H9 (cell line): Measurements from ENCODE around the gene CD247. TPM values are rescaled to one million over a fixed set of nuclear protein-coding genes. Genes with fewer than 3 reads are reported as not detected.

ENCODE experiments used
- DNase-seq: peaks from one replicate; pipeline ENCODE4 v3.0.0-alpha.2; 2017
- H2AFZ ChIP-seq: one replicate; pipeline ENCODE4 v1.6.1; 2013; ENCODE audit warnings: mild to moderate bottlenecking, low read length, control low read depth, moderate library complexity
- H2AK5ac ChIP-seq: 2 replicates; pipeline ENCODE4 v1.6.1; 2013; ENCODE audit warnings: low read length, control low read depth, mixed read lengths; ENCODE audit not compliant: insufficient read length
- H2BK120ac ChIP-seq: one replicate; pipeline ENCODE4 v1.6.1; 2013; ENCODE audit warnings: low read depth, mild to moderate bottlenecking, low read length, control low read depth, inconsistent platforms; ENCODE audit not compliant: poor library complexity, severe bottlenecking
- H2BK12ac ChIP-seq: 2 replicates; pipeline ENCODE4 v1.6.1; 2013; ENCODE audit warnings: low read length, control low read depth, mixed read lengths, low read depth; ENCODE audit not compliant: insufficient read length
- H2BK15ac ChIP-seq: 2 replicates; pipeline ENCODE4 v1.6.1; 2013; ENCODE audit warnings: low read depth, low read length, control low read depth
- H2BK20ac ChIP-seq: one replicate; pipeline ENCODE4 v1.6.1; 2013; ENCODE audit warnings: low read depth, mild to moderate bottlenecking, low read length, control low read depth, inconsistent platforms; ENCODE audit not compliant: poor library complexity, severe bottlenecking
- H2BK5ac ChIP-seq: 2 replicates; pipeline ENCODE4 v1.6.1; 2013; ENCODE audit warnings: low read length, control low read depth, mixed read lengths; ENCODE audit not compliant: insufficient read length
- H3K14ac ChIP-seq: 2 replicates; pipeline ENCODE4 v1.6.1; 2013; ENCODE audit warnings: low read length, control low read depth; ENCODE audit not compliant: insufficient read depth
- H3K18ac ChIP-seq: 2 replicates; pipeline ENCODE4 v1.6.1; 2013; ENCODE audit warnings: low read depth, mild to moderate bottlenecking, mixed read lengths, low read length, control low read depth; ENCODE audit not compliant: insufficient read length
- H3K23ac ChIP-seq: 2 replicates; pipeline ENCODE4 v1.6.1; 2013; ENCODE audit warnings: low read length, control low read depth, mixed read lengths, low read depth; ENCODE audit not compliant: insufficient read length
- H3K23me2 ChIP-seq: 2 replicates; pipeline ENCODE4 v1.6.1; 2013; ENCODE audit warnings: low read depth, mild to moderate bottlenecking, mixed read lengths, low read length, control low read depth; ENCODE audit not compliant: insufficient read length, poor library complexity, severe bottlenecking
- H3K27ac ChIP-seq: 2 replicates; pipeline ENCODE4 v1.5.1; 2013; ENCODE audit warnings: low read length, control low read depth, mixed read lengths, low read depth; ENCODE audit not compliant: insufficient read length
- H3K27me3 ChIP-seq: 2 replicates; pipeline ENCODE4 v1.6.1; 2013; ENCODE audit warnings: low read length, control low read depth, inconsistent platforms; ENCODE audit not compliant: insufficient read depth
- H3K4ac ChIP-seq: 2 replicates; pipeline ENCODE4 v1.6.1; 2013; ENCODE audit warnings: low read depth, mild to moderate bottlenecking, control low read depth, inconsistent platforms, low read length, moderate library complexity
- H3K4me1 ChIP-seq: 2 replicates; pipeline ENCODE4 v1.6.1; 2013; ENCODE audit warnings: low read length, control low read depth, inconsistent platforms; ENCODE audit not compliant: insufficient read depth
- H3K4me2 ChIP-seq: 2 replicates; pipeline ENCODE4 v1.6.1; 2013; ENCODE audit warnings: low read length, control low read depth, mixed read lengths; ENCODE audit not compliant: insufficient read length, insufficient read depth
- H3K56ac ChIP-seq: 2 replicates; pipeline ENCODE4 v1.6.1; 2013; ENCODE audit warnings: low read depth, mild to moderate bottlenecking, mixed read lengths, low read length, control low read depth; ENCODE audit not compliant: insufficient read length
- H3K79me1 ChIP-seq: 2 replicates; pipeline ENCODE4 v1.6.1; 2013; ENCODE audit warnings: low read depth, mild to moderate bottlenecking, moderate library complexity, low read length, control low read depth, inconsistent platforms; ENCODE audit not compliant: insufficient read depth, poor library complexity, severe bottlenecking
- H3K79me2 ChIP-seq: 2 replicates; pipeline ENCODE4 v1.6.1; 2013; ENCODE audit warnings: low read length, control low read depth, inconsistent platforms; ENCODE audit not compliant: insufficient read depth
- H3K9ac ChIP-seq: 2 replicates; pipeline ENCODE4 v1.6.1; 2013; ENCODE audit warnings: low read length, control low read depth, mixed read lengths; ENCODE audit not compliant: insufficient read length; ENCODE audit errors: extremely low read depth
- H3K9me3 ChIP-seq: one replicate; pipeline ENCODE4 v1.6.1; 2013; ENCODE audit warnings: low read depth, low read length, inconsistent platforms; ENCODE audit not compliant: control insufficient read depth
- H3T11ph ChIP-seq: one replicate; pipeline ENCODE4 v1.6.1; 2013; ENCODE audit warnings: mild to moderate bottlenecking, low read length, control low read depth, inconsistent platforms
- H4K20me1 ChIP-seq: one replicate; pipeline ENCODE4 v1.6.1; 2013; ENCODE audit not compliant: control insufficient read depth, insufficient read length, insufficient read depth
- H4K5ac ChIP-seq: 2 replicates; pipeline ENCODE4 v1.6.1; 2013; ENCODE audit warnings: low read depth, mild to moderate bottlenecking, mixed read lengths, low read length, control low read depth; ENCODE audit not compliant: insufficient read length
- H4K8ac ChIP-seq: replicated peaks from 2 replicates; pipeline ENCODE4 v1.6.1; 2013; ENCODE audit warnings: low read length, control low read depth, mixed read lengths, low read depth; ENCODE audit not compliant: insufficient read length
- H4K91ac ChIP-seq: 2 replicates; pipeline ENCODE4 v1.6.1; 2013; ENCODE audit warnings: low read depth, mild to moderate bottlenecking, moderate library complexity, mixed read lengths, low read length, control low read depth; ENCODE audit not compliant: insufficient read length
- H3K27ac Mint-ChIP-seq, 3 experiments: 2 replicates in 2 of 3; 3 replicates in 1 of 3; pipeline ENCODE4 v1.8.0; 2020 to 2021; ENCODE audit warnings: mixed read lengths in 3 of 3, mild to moderate bottlenecking in 1 of 3, moderate library complexity in 1 of 3
- H3K27me3 Mint-ChIP-seq: 2 replicates; pipeline ENCODE4 v1.8.0; 2021; ENCODE audit warnings: low read depth, mild to moderate bottlenecking, moderate library complexity, mixed read lengths
- H3K36me3 Mint-ChIP-seq, 3 experiments: 2 replicates in 2 of 3; 3 replicates in 1 of 3; pipeline ENCODE4 v1.8.0; 2020 to 2021; ENCODE audit warnings: low read depth in 3 of 3, mixed read lengths in 3 of 3; ENCODE audit not compliant: insufficient read depth in 1 of 3
- H3K4me1 Mint-ChIP-seq, 2 experiments: 2 replicates each; pipeline ENCODE4 v1.8.0; 2020; ENCODE audit warnings: mixed read lengths in 2 of 2
- H3K4me3 Mint-ChIP-seq, 2 experiments: 2 replicates in 1 of 2; 3 replicates in 1 of 2; pipeline ENCODE4 v1.8.0; 2020 to 2021; ENCODE audit warnings: mild to moderate bottlenecking in 2 of 2, mixed read lengths in 2 of 2, moderate library complexity in 1 of 2
- H3K9me3 Mint-ChIP-seq, 2 experiments: 2 replicates in 1 of 2; 3 replicates in 1 of 2; pipeline ENCODE4 v1.8.0; 2020; ENCODE audit warnings: mild to moderate bottlenecking in 2 of 2, mixed read lengths in 2 of 2, moderate library complexity in 1 of 2
- WGBS: extraction: QIAGEN DNeasy Blood & Tissue Kit; methylation state at CpG from one replicate; pipeline ENCODE4 v1.1.7; 2013; ENCODE audit warnings: missing lambda C conversion rate, low lambda C conversion rate, mixed read lengths; ENCODE audit not compliant: insufficient read length; ENCODE audit errors: extremely low coverage; 5-methylcytosine and 5-hydroxymethylcytosine counted together
- total RNA-seq: library from RNA; stranded (reverse); gene quantifications from 2 replicates; pipeline ENCODE4 v1.2.1, GENCODE V29; 2021
- TF ChIP-seq, protein P1 (sequence below): fragments of 200-600 bp; sonication (generic); conservative IDR thresholded peaks from 3 replicates; pipeline ENCODE4 v1.8.0; 2021; ENCODE audit warnings: antibody characterized with exemption, mild to moderate bottlenecking

CD247 gene
- total RNA-seq, 1 experiment from 2014 or later, result 1.2 TPM

DNA sequence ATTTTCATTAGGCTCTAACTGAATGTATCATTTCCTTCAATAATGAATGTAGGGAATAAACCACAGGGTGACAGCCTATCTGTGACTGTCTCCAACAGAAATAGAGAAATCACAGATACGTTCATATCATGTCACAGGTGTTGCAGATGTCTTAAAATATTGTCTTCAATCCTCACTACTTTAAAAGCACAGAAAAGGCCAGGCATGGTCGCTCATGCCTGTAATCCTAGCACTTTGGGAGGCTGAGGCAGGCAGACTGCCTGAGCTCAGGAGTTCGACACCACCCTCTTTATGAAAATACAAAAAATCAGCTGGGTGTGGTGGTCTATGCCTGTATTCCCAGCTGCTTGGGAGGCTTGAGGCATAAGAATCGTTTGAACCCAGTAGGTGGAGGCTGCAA is 27.0 kb upstream of the CD247 start:
- no peaks in the 10 kb centered on the region for H4K20me1 ChIP-seq
- H3K27ac ChIP-seq, result no peak overlapping the region
- no peak overlapping the region for H3K27ac Mint-ChIP-seq
- H3K9me3 ChIP-seq, result no peaks in the 10 kb centered on the region
- no peak overlapping the region for H2BK5ac ChIP-seq
- H3K4me3 Mint-ChIP-seq, result no peak overlapping the region
- H3K27me3 ChIP-seq, result no peaks in the 10 kb centered on the region
- no peak overlapping the region for H3K23ac ChIP-seq
- H3K4me1 ChIP-seq, result no peaks in the 10 kb centered on the region
- H2BK12ac ChIP-seq, result no peak overlapping the region
- H3K4ac ChIP-seq, result no peak overlapping the region
- no peak overlapping the region for H2AFZ ChIP-seq
- no peak overlapping the region for H3K9ac ChIP-seq
- no peaks in the 10 kb centered on the region for H3K9me3 Mint-ChIP-seq
- no peak overlapping the region for H4K91ac ChIP-seq
- no peak overlapping the region for H2BK120ac ChIP-seq
- H3K4me1 Mint-ChIP-seq, result peaks cover 4 to 7% of the 10 kb centered on the region in 2 experiments; a peak in 3 of 4 replicates
- H3T11ph ChIP-seq, result no peak overlapping the region
- H3K79me1 ChIP-seq, result no peaks in the 10 kb centered on the region
- H3K23me2 ChIP-seq, result no peaks in the 10 kb centered on the region
- no peak overlapping the region for H2BK20ac ChIP-seq
- no peak overlapping the region for H3K18ac ChIP-seq
- TF ChIP-seq, protein P1, sequence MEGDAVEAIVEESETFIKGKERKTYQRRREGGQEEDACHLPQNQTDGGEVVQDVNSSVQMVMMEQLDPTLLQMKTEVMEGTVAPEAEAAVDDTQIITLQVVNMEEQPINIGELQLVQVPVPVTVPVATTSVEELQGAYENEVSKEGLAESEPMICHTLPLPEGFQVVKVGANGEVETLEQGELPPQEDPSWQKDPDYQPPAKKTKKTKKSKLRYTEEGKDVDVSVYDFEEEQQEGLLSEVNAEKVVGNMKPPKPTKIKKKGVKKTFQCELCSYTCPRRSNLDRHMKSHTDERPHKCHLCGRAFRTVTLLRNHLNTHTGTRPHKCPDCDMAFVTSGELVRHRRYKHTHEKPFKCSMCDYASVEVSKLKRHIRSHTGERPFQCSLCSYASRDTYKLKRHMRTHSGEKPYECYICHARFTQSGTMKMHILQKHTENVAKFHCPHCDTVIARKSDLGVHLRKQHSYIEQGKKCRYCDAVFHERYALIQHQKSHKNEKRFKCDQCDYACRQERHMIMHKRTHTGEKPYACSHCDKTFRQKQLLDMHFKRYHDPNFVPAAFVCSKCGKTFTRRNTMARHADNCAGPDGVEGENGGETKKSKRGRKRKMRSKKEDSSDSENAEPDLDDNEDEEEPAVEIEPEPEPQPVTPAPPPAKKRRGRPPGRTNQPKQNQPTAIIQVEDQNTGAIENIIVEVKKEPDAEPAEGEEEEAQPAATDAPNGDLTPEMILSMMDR, result no peak
- H2BK15ac ChIP-seq, result no peak overlapping the region
- no peak overlapping the region for H4K5ac ChIP-seq
- H3K79me2 ChIP-seq, result no peaks in the 10 kb centered on the region
- no peak overlapping the region for H4K8ac ChIP-seq
- H3K36me3 Mint-ChIP-seq, result peaks cover 7 to 15% (median 12%) of the 10 kb centered on the region in 3 experiments; a peak in 6 of 7 replicates
- H3K14ac ChIP-seq, result no peak overlapping the region
- H3K56ac ChIP-seq, result no peak overlapping the region
- no peak overlapping the region for H2AK5ac ChIP-seq
- H3K27me3 Mint-ChIP-seq, result no peaks in the 10 kb centered on the region
- no peak overlapping the region for H3K4me2 ChIP-seq
- no CpG with 5 or more reads among the region's 4 CpGs for WGBS
- DNase-seq, result no peak
